Neural progenitor cell (in vitro differentiated cells): Measurements from ENCODE around the gene KIF16B. TPM values are rescaled to one million over a fixed set of nuclear protein-coding genes. Genes with fewer than 3 reads are reported as not detected.

ENCODE experiments used
- DNase-seq: peaks from one replicate; pipeline ENCODE4 v3.0.0-alpha.2; 2016; ENCODE audit warnings: low spot score
- H2AFZ ChIP-seq: fragments of 200-600 bp; sonication (generic); replicated peaks from 2 replicates; pipeline ENCODE4 v1.6.1; 2016; ENCODE audit warnings: antibody characterized with exemption
- H3F3A ChIP-seq: fragments of 200-600 bp; sonication (generic); 2 replicates; pipeline ENCODE4 v1.6.1; 2016; ENCODE audit warnings: antibody characterized with exemption, low read depth
- H3K27ac ChIP-seq: fragments of 200-600 bp; sonication (generic); 2 replicates; pipeline ENCODE4 v1.5.1; 2016; ENCODE audit warnings: mild to moderate bottlenecking
- H3K27me3 ChIP-seq: fragments of 200-600 bp; sonication (generic); 2 replicates; pipeline ENCODE4 v1.6.1; 2016; ENCODE audit warnings: mild to moderate bottlenecking, moderate library complexity
- H3K36me3 ChIP-seq: fragments of 200-600 bp; sonication (generic); 2 replicates; pipeline ENCODE4 v1.5.1; 2016
- H3K4me1 ChIP-seq: fragments of 200-600 bp; sonication (generic); 2 replicates; pipeline ENCODE4 v1.6.1; 2016; ENCODE audit warnings: mixed run types
- H3K4me2 ChIP-seq: fragments of 200-600 bp; sonication (generic); 2 replicates; pipeline ENCODE4 v1.6.1; 2016
- H3K4me3 ChIP-seq: fragments of 200-600 bp; sonication (generic); 2 replicates; pipeline ENCODE4 v1.5.1; 2016
- H3K79me2 ChIP-seq: fragments of 200-600 bp; sonication (generic); 2 replicates; pipeline ENCODE4 v1.6.1; 2016; ENCODE audit warnings: low read depth
- H3K9ac ChIP-seq: fragments of 200-600 bp; sonication (generic); 2 replicates; pipeline ENCODE4 v1.6.1; 2016
- H3K9me3 ChIP-seq: fragments of 200-600 bp; sonication (generic); 2 replicates; pipeline ENCODE4 v1.5.1; 2016; ENCODE audit warnings: low read depth
- H4K20me1 ChIP-seq: fragments of 200-600 bp; sonication (generic); 2 replicates; pipeline ENCODE4 v1.6.1; 2016; ENCODE audit warnings: low read depth
- H3K27ac Mint-ChIP-seq: 3 replicates; pipeline ENCODE4 v1.8.0; 2021; ENCODE audit warnings: mixed read lengths
- H3K27me3 Mint-ChIP-seq: 2 replicates; pipeline ENCODE4 v1.8.0; 2022; ENCODE audit warnings: low read depth, mild to moderate bottlenecking, inconsistent platforms, moderate library complexity, mixed read lengths; ENCODE audit not compliant: insufficient read depth
- H3K36me3 Mint-ChIP-seq: 3 replicates; pipeline ENCODE4 v1.8.0; 2021; ENCODE audit warnings: mixed read lengths
- H3K4me1 Mint-ChIP-seq: 3 replicates; pipeline ENCODE4 v1.8.0; 2021; ENCODE audit warnings: mixed read lengths
- H3K4me3 Mint-ChIP-seq: 3 replicates; pipeline ENCODE4 v1.8.0; 2021; ENCODE audit warnings: mild to moderate bottlenecking, moderate library complexity, mixed read lengths
- H3K9me3 Mint-ChIP-seq: 3 replicates; pipeline ENCODE4 v1.8.0; 2020; ENCODE audit warnings: mixed read lengths
- EZH2 ChIP-seq: fragments of 200-600 bp; sonication (generic); IDR thresholded peaks from 2 replicates; pipeline ENCODE4 v1.6.1; 2017; ENCODE audit warnings: antibody characterized with exemption, mild to moderate bottlenecking, moderate library complexity
- EZH2phosphoT487 ChIP-seq: fragments of 200-600 bp; sonication (generic); IDR thresholded peaks from 2 replicates; pipeline ENCODE4 v1.6.1; 2017; ENCODE audit warnings: antibody characterized with exemption
- total RNA-seq: library from RNA; depleted of rRNA; stranded (reverse); fragments of >200 nt; gene quantifications from 2 replicates; pipeline ENCODE4 v1.2.3, GENCODE V29; 2015; ENCODE audit warnings: low replicate concordance
- TF ChIP-seq, protein P1 (sequence below): fragments of 200-600 bp; sonication (generic); IDR thresholded peaks from 2 replicates; pipeline ENCODE4 v1.5.1; 2017; ENCODE audit warnings: antibody characterized with exemption, mild to moderate bottlenecking

The KIF16B gene
- total RNA-seq, 1 donor from 2014 or later: 15.5 TPM

DNA sequence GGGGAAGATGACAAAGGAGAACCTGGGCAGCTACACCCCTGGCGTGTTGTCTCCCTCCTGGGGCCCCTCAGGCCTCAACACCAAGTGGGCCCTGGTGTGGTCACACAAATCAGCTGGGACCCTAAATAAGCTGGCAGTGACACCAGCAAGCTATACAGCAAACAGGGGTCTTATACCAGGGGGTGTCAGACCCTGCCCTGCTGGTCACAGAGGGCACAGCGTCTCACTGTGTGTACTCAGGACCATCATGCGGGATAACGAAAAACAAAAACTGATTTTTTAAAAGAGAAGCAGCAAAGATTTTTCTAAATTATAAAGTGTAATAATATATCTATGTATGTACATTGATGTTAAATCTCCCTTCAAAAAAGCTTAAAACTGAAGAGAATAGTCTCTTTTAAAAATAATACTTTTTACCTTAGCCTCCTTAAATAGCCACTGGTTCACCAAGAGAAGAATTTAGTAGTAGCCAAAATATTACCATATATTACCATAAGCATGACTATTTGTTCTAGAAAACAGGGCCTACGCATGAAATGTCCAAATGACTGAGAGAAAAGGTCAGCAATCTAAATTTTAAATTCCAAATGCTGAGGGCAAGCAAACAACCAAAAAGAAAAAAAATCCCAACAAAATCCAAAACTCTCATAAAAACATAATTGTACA, 220.4 kb downstream of the KIF16B start:
- no peak overlapping the region for H2AFZ ChIP-seq
- H3K9me3 Mint-ChIP-seq: no peaks in the 10 kb centered on the region
- no peaks in the 10 kb centered on the region for H3K4me1 ChIP-seq
- no peak overlapping the region for H3K4me3 ChIP-seq
- peaks cover 1% of the 10 kb centered on the region for H3K36me3 Mint-ChIP-seq
- no peaks in the 10 kb centered on the region for H3K9me3 ChIP-seq
- DNase-seq: no peak
- no peak overlapping the region for H3K4me3 Mint-ChIP-seq
- H3K79me2 ChIP-seq: no peaks in the 10 kb centered on the region
- H3K27ac Mint-ChIP-seq: no peak overlapping the region
- no peaks in the 10 kb centered on the region for H3K27me3 ChIP-seq
- no peaks in the 10 kb centered on the region for H3K36me3 ChIP-seq
- H3K27ac ChIP-seq: no peak overlapping the region
- TF ChIP-seq, protein P1, sequence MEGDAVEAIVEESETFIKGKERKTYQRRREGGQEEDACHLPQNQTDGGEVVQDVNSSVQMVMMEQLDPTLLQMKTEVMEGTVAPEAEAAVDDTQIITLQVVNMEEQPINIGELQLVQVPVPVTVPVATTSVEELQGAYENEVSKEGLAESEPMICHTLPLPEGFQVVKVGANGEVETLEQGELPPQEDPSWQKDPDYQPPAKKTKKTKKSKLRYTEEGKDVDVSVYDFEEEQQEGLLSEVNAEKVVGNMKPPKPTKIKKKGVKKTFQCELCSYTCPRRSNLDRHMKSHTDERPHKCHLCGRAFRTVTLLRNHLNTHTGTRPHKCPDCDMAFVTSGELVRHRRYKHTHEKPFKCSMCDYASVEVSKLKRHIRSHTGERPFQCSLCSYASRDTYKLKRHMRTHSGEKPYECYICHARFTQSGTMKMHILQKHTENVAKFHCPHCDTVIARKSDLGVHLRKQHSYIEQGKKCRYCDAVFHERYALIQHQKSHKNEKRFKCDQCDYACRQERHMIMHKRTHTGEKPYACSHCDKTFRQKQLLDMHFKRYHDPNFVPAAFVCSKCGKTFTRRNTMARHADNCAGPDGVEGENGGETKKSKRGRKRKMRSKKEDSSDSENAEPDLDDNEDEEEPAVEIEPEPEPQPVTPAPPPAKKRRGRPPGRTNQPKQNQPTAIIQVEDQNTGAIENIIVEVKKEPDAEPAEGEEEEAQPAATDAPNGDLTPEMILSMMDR: peak; percentile 17
- no peak for TF ChIP-seq EZH2phosphoT487
- H3F3A ChIP-seq: no peaks in the 10 kb centered on the region
- no peak overlapping the region for H3K9ac ChIP-seq
- no peaks in the 10 kb centered on the region for H4K20me1 ChIP-seq
- no peak overlapping the region for H3K4me2 ChIP-seq
- no peaks in the 10 kb centered on the region for H3K27me3 Mint-ChIP-seq
- H3K4me1 Mint-ChIP-seq: peaks cover 18% of the 10 kb centered on the region

DNA sequence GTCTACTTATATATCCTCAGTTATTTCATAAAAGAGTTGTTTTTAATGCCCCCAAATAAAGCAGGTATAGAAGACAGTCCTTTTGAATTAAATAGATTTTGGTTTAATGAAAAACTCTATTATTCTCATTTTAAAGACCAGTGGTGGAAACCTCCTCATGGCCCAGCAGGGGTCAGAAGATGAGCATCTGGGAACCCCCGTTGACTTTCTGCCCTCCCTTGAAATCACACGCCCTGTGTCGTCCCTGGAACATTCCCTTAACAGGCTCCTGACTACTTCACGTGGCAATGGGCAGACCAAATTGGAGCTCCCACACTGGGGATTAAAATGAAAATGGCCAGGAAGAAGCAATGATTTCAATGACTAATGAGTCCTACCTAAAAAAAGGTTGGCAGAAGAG, 220.9 kb downstream of the KIF16B start:
- H3K27me3 Mint-ChIP-seq: no peaks in the 10 kb centered on the region
- H3K27ac Mint-ChIP-seq: no peak overlapping the region
- Histone ChIP-seq H3K27ac (no peak overlapping the region), H3K9ac (no peak overlapping the region), H3K4me3 (no peak overlapping the region), H3K4me1 (no peaks in the 10 kb centered on the region), H2AFZ (no peak overlapping the region), H3K27me3 (no peaks in the 10 kb centered on the region), H3K36me3 (no peaks in the 10 kb centered on the region), H3K79me2 (no peaks in the 10 kb centered on the region), H3K9me3 (no peaks in the 10 kb centered on the region), H3K4me2 (no peak overlapping the region), H4K20me1 (no peaks in the 10 kb centered on the region), H3F3A (no peaks in the 10 kb centered on the region)
- H3K4me1 Mint-ChIP-seq: peaks cover 18% of the 10 kb centered on the region
- no peak for DNase-seq
- no peak overlapping the region for H3K4me3 Mint-ChIP-seq
- H3K9me3 Mint-ChIP-seq: no peaks in the 10 kb centered on the region
- peaks cover 1% of the 10 kb centered on the region for H3K36me3 Mint-ChIP-seq
- TF ChIP-seq, protein P1: no peak
- TF ChIP-seq EZH2 (no peak), EZH2phosphoT487 (no peak)

GRCh38 chr20:16351415-16351814, 221.8 kb downstream of the KIF16B start:
- Histone ChIP-seq H3K4me3 (no peak overlapping the region), H3K36me3 (no peaks in the 10 kb centered on the region), H3K27ac (no peak overlapping the region), H3F3A (no peaks in the 10 kb centered on the region), H3K79me2 (no peaks in the 10 kb centered on the region), H2AFZ (no peak overlapping the region), H3K4me2 (no peak overlapping the region), H3K27me3 (no peaks in the 10 kb centered on the region), H4K20me1 (no peaks in the 10 kb centered on the region), H3K9me3 (no peaks in the 10 kb centered on the region), H3K4me1 (no peaks in the 10 kb centered on the region), H3K9ac (no peak overlapping the region)
- TF ChIP-seq EZH2phosphoT487 (no peak), EZH2 (no peak)
- TF ChIP-seq, protein P1: no peak
- no peaks in the 10 kb centered on the region for H3K27me3 Mint-ChIP-seq
- no peak overlapping the region for H3K4me3 Mint-ChIP-seq
- no peak for DNase-seq
- no peak overlapping the region for H3K27ac Mint-ChIP-seq
- H3K4me1 Mint-ChIP-seq: peaks cover 18% of the 10 kb centered on the region
- H3K9me3 Mint-ChIP-seq: no peaks in the 10 kb centered on the region
- peaks cover 3% of the 10 kb centered on the region for H3K36me3 Mint-ChIP-seq
